ENCODE measurements around the gene CTNNA3. TPM values are rescaled to one million over a fixed set of nuclear protein-coding genes. Genes with fewer than 3 reads are reported as not detected.

The CTNNA3 gene
- total RNA-seq, 1 experiment from 2014 or later = 0.32 TPM

DNA sequence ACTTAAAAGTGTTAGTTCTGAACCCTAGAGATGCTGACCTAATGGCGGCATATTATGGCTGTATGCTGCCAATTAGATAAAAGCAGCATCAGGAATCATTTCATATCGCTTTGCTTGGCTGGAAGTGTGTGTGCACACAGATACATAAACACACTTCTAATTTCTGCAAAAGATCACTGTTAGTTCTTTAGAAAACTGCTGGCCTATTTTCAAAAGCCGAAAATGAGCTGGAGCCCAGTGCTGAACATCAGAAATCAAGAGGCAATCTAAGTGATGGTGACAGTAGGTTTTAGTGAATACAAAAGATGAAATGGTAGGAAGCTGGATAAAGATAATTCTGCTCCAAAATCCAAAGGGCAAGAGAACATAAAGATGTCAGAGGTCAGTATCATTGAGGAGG, 1516.0 kb downstream of the CTNNA3 start:
- Histone ChIP-seq H3K27ac (ENCODE audit: low read depth, low read length) (no peak overlapping the region), H3K9me2 (ENCODE audit: insufficient read depth) (no peaks in the 10 kb centered on the region), H3K4me2 (ENCODE audit: low read length) (no peak overlapping the region), H3K9ac (ENCODE audit: low read length) (no peak overlapping the region), H3K36me3 (ENCODE audit: control insufficient read depth in 1 of 2, insufficient read depth in 2 of 2, low read length in 2 of 2) (no peaks in the 10 kb centered on the region), H3K79me2 (ENCODE audit: insufficient read depth, low read length) (no peaks in the 10 kb centered on the region), H2AFZ (ENCODE audit: low read depth, low read length, poor library complexity, severe bottlenecking) (peak overlapping the region; percentile 95), H4K20me1 (ENCODE audit: insufficient read depth) (no peaks in the 10 kb centered on the region), H3K4me1 (ENCODE audit: control insufficient read depth in 1 of 2, insufficient read depth in 2 of 2, low read length in 2 of 2) (no peaks in the 10 kb centered on the region), H3K4me3 (replicated peaks in 1 of 2; ENCODE audit: low read depth in 1 of 2, low read length in 2 of 2) (no peak overlapping the region), H3K9me3 (ENCODE audit: control insufficient read depth in 1 of 2, insufficient read depth in 1 of 2, low read depth in 1 of 2, low read length in 2 of 2) (no peaks in the 10 kb centered on the region), H3K27me3 (ENCODE audit: insufficient read depth, low read length) (no peaks in the 10 kb centered on the region)
- CTCF ChIA-PET = interaction anchor here (1.0 to 1.7 kb wide), 3 partner anchors 8 to 822 kb away, joined by 3 to 4 read pairs (median 4); no protein-coding TSS in a partner anchor
- no peak for DNase-seq (ENCODE audit: low read depth, low spot score)
- TF ChIP-seq EZH2phosphoT487 (IDR thresholded peaks at IDR 0.05; ENCODE audit: borderline replicate concordance) = no peak
- no peak for TF ChIP-seq JUND (IDR thresholded peaks at IDR 0.05)
- TF ChIP-seq, protein P1, sequence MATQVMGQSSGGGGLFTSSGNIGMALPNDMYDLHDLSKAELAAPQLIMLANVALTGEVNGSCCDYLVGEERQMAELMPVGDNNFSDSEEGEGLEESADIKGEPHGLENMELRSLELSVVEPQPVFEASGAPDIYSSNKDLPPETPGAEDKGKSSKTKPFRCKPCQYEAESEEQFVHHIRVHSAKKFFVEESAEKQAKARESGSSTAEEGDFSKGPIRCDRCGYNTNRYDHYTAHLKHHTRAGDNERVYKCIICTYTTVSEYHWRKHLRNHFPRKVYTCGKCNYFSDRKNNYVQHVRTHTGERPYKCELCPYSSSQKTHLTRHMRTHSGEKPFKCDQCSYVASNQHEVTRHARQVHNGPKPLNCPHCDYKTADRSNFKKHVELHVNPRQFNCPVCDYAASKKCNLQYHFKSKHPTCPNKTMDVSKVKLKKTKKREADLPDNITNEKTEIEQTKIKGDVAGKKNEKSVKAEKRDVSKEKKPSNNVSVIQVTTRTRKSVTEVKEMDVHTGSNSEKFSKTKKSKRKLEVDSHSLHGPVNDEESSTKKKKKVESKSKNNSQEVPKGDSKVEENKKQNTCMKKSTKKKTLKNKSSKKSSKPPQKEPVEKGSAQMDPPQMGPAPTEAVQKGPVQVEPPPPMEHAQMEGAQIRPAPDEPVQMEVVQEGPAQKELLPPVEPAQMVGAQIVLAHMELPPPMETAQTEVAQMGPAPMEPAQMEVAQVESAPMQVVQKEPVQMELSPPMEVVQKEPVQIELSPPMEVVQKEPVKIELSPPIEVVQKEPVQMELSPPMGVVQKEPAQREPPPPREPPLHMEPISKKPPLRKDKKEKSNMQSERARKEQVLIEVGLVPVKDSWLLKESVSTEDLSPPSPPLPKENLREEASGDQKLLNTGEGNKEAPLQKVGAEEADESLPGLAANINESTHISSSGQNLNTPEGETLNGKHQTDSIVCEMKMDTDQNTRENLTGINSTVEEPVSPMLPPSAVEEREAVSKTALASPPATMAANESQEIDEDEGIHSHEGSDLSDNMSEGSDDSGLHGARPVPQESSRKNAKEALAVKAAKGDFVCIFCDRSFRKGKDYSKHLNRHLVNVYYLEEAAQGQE (IDR thresholded peaks at IDR 0.05; ENCODE audit: low read depth) = no peak
- no peak for TF ChIP-seq CEBPB (IDR thresholded peaks at IDR 0.05; ENCODE audit: low read depth)
- BruUV-seq (replicated peaks) = no TSS peak
- POLR2A ChIA-PET = no interaction called here
- intact Hi-C loops (cut with micrococcal nuclease) = loop anchor here (2.0 to 5.0 kb wide), 3 partner anchors 823 to 1445 kb away; no protein-coding TSS in a partner anchor
- ATAC-seq = no peak
- RAD21 ChIA-PET (ENCODE audit: low non-redundant PET in 1 of 2, low total read pairs in 2 of 2, uncharacterized antibody in 2 of 2, unreplicated experiment in 2 of 2) = no interaction called here

GRCh38 chr10:66176772-66177171, 1519.2 kb downstream of the CTNNA3 start:
- Histone ChIP-seq H3K4me2 (ENCODE audit: low read length) (no peak overlapping the region), H4K20me1 (ENCODE audit: insufficient read depth) (no peaks in the 10 kb centered on the region), H3K4me3 (replicated peaks in 1 of 2; ENCODE audit: low read depth in 1 of 2, low read length in 2 of 2) (no peak overlapping the region), H3K4me1 (ENCODE audit: control insufficient read depth in 1 of 2, insufficient read depth in 2 of 2, low read length in 2 of 2) (no peaks in the 10 kb centered on the region), H3K9ac (ENCODE audit: low read length) (no peak overlapping the region), H3K9me3 (ENCODE audit: control insufficient read depth in 1 of 2, insufficient read depth in 1 of 2, low read depth in 1 of 2, low read length in 2 of 2) (no peaks in the 10 kb centered on the region), H3K36me3 (ENCODE audit: control insufficient read depth in 1 of 2, insufficient read depth in 2 of 2, low read length in 2 of 2) (no peaks in the 10 kb centered on the region), H3K27ac (ENCODE audit: low read depth, low read length) (no peak overlapping the region), H3K79me2 (ENCODE audit: insufficient read depth, low read length) (no peaks in the 10 kb centered on the region), H3K9me2 (ENCODE audit: insufficient read depth) (no peaks in the 10 kb centered on the region), H2AFZ (ENCODE audit: low read depth, low read length, poor library complexity, severe bottlenecking) (no peak overlapping the region), H3K27me3 (ENCODE audit: insufficient read depth, low read length) (no peaks in the 10 kb centered on the region)
- ChIA-PET RAD21 (ENCODE audit: low non-redundant PET in 1 of 2, low total read pairs in 2 of 2, uncharacterized antibody in 2 of 2, unreplicated experiment in 2 of 2) (no interaction called here), POLR2A (no interaction called here), CTCF (no interaction called here)
- no peak for ATAC-seq
- no TSS peak for BruUV-seq (replicated peaks)
- intact Hi-C loops (cut with micrococcal nuclease) = no loop called here
- DNase-seq (ENCODE audit: low read depth, low spot score) = no peak
- TF ChIP-seq EZH2 (IDR thresholded peaks at IDR 0.05) (no peak), CBX3 (IDR thresholded peaks at IDR 0.05; ENCODE audit: low read depth) (no peak), RAD21 (IDR thresholded peaks at IDR 0.05; ENCODE audit: low read depth) (no peak), TCF7L2 (IDR thresholded peaks at IDR 0.05; ENCODE audit: borderline replicate concordance, extremely low read depth, insufficient read depth, insufficient read length) (no peak), ATF3 (IDR thresholded peaks at IDR 0.05) (no peak), FOSL1 (IDR thresholded peaks at IDR 0.05; ENCODE audit: low read depth) (no peak), CTCF (IDR thresholded peaks at IDR 0.05 in 2 of 3, conservative IDR thresholded peaks at IDR 0.05 in 1 of 3; ENCODE audit: borderline replicate concordance in 1 of 3, insufficient read depth in 1 of 3, low read depth in 2 of 3, low read length in 2 of 3) (no peak), ZNF274 (IDR thresholded peaks at IDR 0.05; ENCODE audit: low read depth, low read length) (no peak), JUND (IDR thresholded peaks at IDR 0.05) (no peak), YY1 (IDR thresholded peaks at IDR 0.05; ENCODE audit: extremely low read depth, insufficient replicate concordance, low read depth, low read length) (no peak), EGR1 (IDR thresholded peaks at IDR 0.05; ENCODE audit: low read depth) (no peak), SRF (IDR thresholded peaks at IDR 0.05; ENCODE audit: low read depth) (no peak), POLR2AphosphoS5 (IDR thresholded peaks at IDR 0.05; ENCODE audit: low read depth, low read length) (no peak)
